ENCODE data around the gene ZHX3. TPM values are rescaled to one million over a fixed set of nuclear protein-coding genes. Genes with fewer than 3 reads are reported as not detected.

The ZHX3 gene
- total and polyA plus RNA-seq, 2 donors (not counting 1 experiment from before 2014, with no cell fraction given), result 4.3 to 22.2 TPM

DNA sequence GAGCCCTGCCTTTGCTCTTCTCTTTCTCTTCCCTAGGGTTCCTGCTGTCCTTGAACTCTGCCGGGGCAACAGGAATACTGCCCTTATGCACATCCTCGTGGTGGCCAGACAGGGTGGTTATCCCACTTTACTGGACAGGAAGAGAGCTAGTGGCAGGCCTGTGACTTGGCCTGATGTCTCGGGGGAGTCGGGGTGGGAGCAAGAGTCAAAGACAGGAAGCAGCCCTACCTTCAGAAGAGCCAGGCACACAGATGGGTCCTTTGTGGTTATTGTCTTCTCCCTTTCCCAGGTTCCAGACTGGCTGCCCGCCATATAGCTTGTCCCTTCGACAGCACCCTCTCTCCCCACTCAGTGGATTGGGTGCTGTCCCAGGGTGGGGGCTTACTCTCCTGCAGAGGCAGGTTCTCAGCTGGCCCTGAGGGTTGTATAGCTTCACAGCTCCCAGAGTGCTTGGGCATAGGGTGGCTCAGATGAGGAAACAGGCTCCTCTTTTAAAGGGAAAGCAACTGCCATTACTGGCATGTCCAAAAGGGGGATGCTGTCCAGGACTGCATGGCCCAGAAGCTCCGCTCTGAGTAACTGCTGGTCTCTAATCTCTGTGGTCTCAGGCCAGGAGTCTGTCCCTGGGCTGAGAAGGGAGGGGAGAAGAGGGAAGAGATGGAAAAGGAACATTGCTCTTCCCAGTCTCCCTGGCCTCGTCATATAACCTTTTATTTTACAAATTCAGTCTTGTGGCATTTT, 162.9 kb downstream of the ZHX3 start:
- Histone ChIP-seq H3K27me3 (replicated peaks in 1 of 4; ENCODE audit: control extremely low read depth in 1 of 4, control insufficient read depth in 3 of 4, insufficient read depth in 4 of 4, low read length in 3 of 4) (no peaks in the 10 kb centered on the region), H3K27ac (ENCODE audit: low read length in 2 of 2) (peak overlapping the region; percentile 26 to 76), H3K9ac (ENCODE audit: low read length) (no peak overlapping the region), H3K36me3 (replicated peaks in 1 of 2; ENCODE audit: control extremely low read depth in 1 of 2, control insufficient read depth in 1 of 2, extremely low read depth in 1 of 2, insufficient read depth in 2 of 2, low read length in 1 of 2) (peaks cover 0 to 2% of the 10 kb centered on the region in 2 experiments), H3K4me2 (replicated peaks; ENCODE audit: low read depth, low read length, poor library complexity, severe bottlenecking) (no peak overlapping the region), H3K4me1 (ENCODE audit: control insufficient read depth in 2 of 2, insufficient read depth in 2 of 2, low read length in 2 of 2) (peaks cover 51 to 65% of the 10 kb centered on the region in 2 donors), H2AFZ (ENCODE audit: insufficient read depth, low read depth, low read length, poor library complexity, severe bottlenecking) (no peak overlapping the region), H4K20me1 (ENCODE audit: control insufficient read depth, insufficient read depth, low read length, poor library complexity, severe bottlenecking) (peaks cover 2% of the 10 kb centered on the region), H3K4me3 (ENCODE audit: control extremely low read depth in 1 of 5, extremely low read depth in 1 of 5, insufficient read depth in 1 of 5, low read depth in 2 of 5, low read length in 4 of 5) (no peak overlapping the region), H3K79me2 (ENCODE audit: control insufficient read depth, insufficient read depth, low read length) (peaks cover 31% of the 10 kb centered on the region), H3K9me3 (ENCODE audit: control extremely low read depth in 1 of 3, control insufficient read depth in 2 of 3, insufficient read depth in 1 of 3, low read length in 2 of 3) (peaks cover 0 to 4% (median 0%) of the 10 kb centered on the region in 3 donors)
- no peak for DNase-seq
- Mint-ChIP-seq H3K27ac (peak overlapping the region; percentile 95), H3K4me1 (peaks cover 84% of the 10 kb centered on the region), H3K27me3 (no peaks in the 10 kb centered on the region), H3K9me3 (ENCODE audit: insufficient read depth) (no peaks in the 10 kb centered on the region), H3K4me3 (no peak overlapping the region)
- CTCF ChIA-PET, result interaction anchor here (0.6 to 12.9 kb wide), 5 partner anchors 17 to 197 kb away, joined by 3 to 122 read pairs (median 3); partner anchors contain the start of gene PLCG1
- ATAC-seq (ENCODE audit: low read depth), result no peak
- WGBS (ENCODE audit: insufficient coverage), result 65% methylated on average over 3 of the region's 8 CpGs
- no peak for TF ChIP-seq EZH2 (IDR thresholded peaks at IDR 0.05; ENCODE audit: borderline replicate concordance, insufficient read depth, low read depth, low read length, poor library complexity, severe bottlenecking)
- TF ChIP-seq, protein P1, sequence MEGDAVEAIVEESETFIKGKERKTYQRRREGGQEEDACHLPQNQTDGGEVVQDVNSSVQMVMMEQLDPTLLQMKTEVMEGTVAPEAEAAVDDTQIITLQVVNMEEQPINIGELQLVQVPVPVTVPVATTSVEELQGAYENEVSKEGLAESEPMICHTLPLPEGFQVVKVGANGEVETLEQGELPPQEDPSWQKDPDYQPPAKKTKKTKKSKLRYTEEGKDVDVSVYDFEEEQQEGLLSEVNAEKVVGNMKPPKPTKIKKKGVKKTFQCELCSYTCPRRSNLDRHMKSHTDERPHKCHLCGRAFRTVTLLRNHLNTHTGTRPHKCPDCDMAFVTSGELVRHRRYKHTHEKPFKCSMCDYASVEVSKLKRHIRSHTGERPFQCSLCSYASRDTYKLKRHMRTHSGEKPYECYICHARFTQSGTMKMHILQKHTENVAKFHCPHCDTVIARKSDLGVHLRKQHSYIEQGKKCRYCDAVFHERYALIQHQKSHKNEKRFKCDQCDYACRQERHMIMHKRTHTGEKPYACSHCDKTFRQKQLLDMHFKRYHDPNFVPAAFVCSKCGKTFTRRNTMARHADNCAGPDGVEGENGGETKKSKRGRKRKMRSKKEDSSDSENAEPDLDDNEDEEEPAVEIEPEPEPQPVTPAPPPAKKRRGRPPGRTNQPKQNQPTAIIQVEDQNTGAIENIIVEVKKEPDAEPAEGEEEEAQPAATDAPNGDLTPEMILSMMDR (IDR thresholded peaks at IDR 0.05), result no peak
- POLR2A ChIA-PET, result no interaction called here
- intact Hi-C loops (cut with micrococcal nuclease), result no loop called here

Measured in B cell (primary cell).